HepG2 (cell line): ENCODE results near the gene SLC35F6. TPM values are rescaled to one million over a fixed set of nuclear protein-coding genes. Genes with fewer than 3 reads are reported as not detected.

Experiments
- ATAC-seq: fragments of 200-7000 bp; cut with Tn5 transposase; 3 replicates; pipeline ENCODE4 v1.9.1; 2020; ENCODE audit warnings: mild to moderate bottlenecking, moderate library complexity
- BruUV-seq: library from RNA; stranded (reverse); fragments of 400-500 nt; replicated peaks from 2 replicates; lab custom pipeline; 2021; lab: Mats Ljungman, UMichigan
- CTCF ChIA-PET: fragments of 300-600 bp; formaldehyde crosslinking; extraction: SDS; loops from one replicate; lab custom pipeline; 2021; ENCODE audit warnings: low total read pairs, inconsistent platforms, low intra/inter-chr PET ratio; lab: Yijun Ruan, JAX
- POLR2A ChIA-PET: fragments of 350-600 bp; sonication (Branson Sonifier 250); formaldehyde crosslinking; loops from one replicate; lab custom pipeline; 2020; ENCODE audit warnings: antibody characterized with exemption, inconsistent platforms; lab: Yijun Ruan, JAX
- DNase-seq: peaks from one replicate; pipeline ENCODE4 v3.0.0-alpha.2; 2015; ENCODE audit warnings: low spot score
- FAIRE-seq: peaks from 3 replicates; lab custom pipeline; 2011; peaks lifted over from hg19 to GRCh38; lab: Jason Lieb, UNC
- H2AFZ ChIP-seq: one replicate; pipeline ENCODE4 v1.6.1; 2011; ENCODE audit warnings: low read length, inconsistent platforms
- H3K27ac ChIP-seq: fragments of 300-600 bp; 3 replicates; pipeline ENCODE4 v1.8.0; 2011; ENCODE audit warnings: mixed run types, mild to moderate bottlenecking, mixed read lengths, low read length, inconsistent platforms; ENCODE audit not compliant: insufficient read depth; ENCODE audit errors: extremely low read length
- H3K27me3 ChIP-seq, 2 experiments: fragments of 200-600 bp in 1 of 2; 2 replicates in 1 of 2; 3 replicates in 1 of 2; pipeline versions ENCODE4 v1.6.0 to v1.8.0; 2011; ENCODE audit warnings: low read length in 2 of 2, mild to moderate bottlenecking in 2 of 2, moderate library complexity in 2 of 2, inconsistent platforms in 1 of 2; ENCODE audit not compliant: insufficient read depth in 2 of 2, control insufficient read depth in 1 of 2
- H3K36me3 ChIP-seq, 2 experiments: fragments of 200-600 bp in 1 of 2; replicated peaks in 1 of 2; 2 replicates in 1 of 2; 3 replicates in 1 of 2; pipeline versions ENCODE4 v1.5.1 to v1.8.0; 2011; ENCODE audit warnings: low read length in 2 of 2, inconsistent platforms in 1 of 2; ENCODE audit not compliant: insufficient read depth in 2 of 2, control insufficient read depth in 1 of 2
- H3K4me1 ChIP-seq: 2 replicates; pipeline ENCODE4 v1.5.1; 2012; ENCODE audit warnings: low read length, inconsistent platforms; ENCODE audit not compliant: insufficient read depth
- H3K4me2 ChIP-seq: 2 replicates; pipeline ENCODE4 v1.6.0; 2011; ENCODE audit warnings: low read depth, low read length, inconsistent platforms
- H3K4me3 ChIP-seq, 3 experiments: fragments of 200-600 bp in 1 of 3; sonication (generic), shearing (Covaris generic) in 1 of 3; replicated peaks in 1 of 3; 2 replicates each; pipeline ENCODE4 v1.5.1; 2011 to 2016; ENCODE audit warnings: low read length in 3 of 3, inconsistent platforms in 2 of 3, low read depth in 2 of 3, mild to moderate bottlenecking in 2 of 3, control low read depth in 1 of 3, mixed read lengths in 1 of 3; ENCODE audit not compliant: insufficient read depth in 1 of 3
- H3K79me2 ChIP-seq: one replicate; pipeline ENCODE4 v1.6.1; 2011; ENCODE audit warnings: low read length, inconsistent platforms; ENCODE audit not compliant: insufficient read depth
- H3K9ac ChIP-seq: 2 replicates; pipeline ENCODE4 v1.6.0; 2011; ENCODE audit warnings: mild to moderate bottlenecking, low read depth, low read length, inconsistent platforms; ENCODE audit not compliant: insufficient read depth
- H3K9me3 ChIP-seq: 2 replicates; pipeline ENCODE4 v1.5.1; 2012; ENCODE audit warnings: mild to moderate bottlenecking, low read length
- H4K20me1 ChIP-seq: 2 replicates; pipeline ENCODE4 v1.6.0; 2011; ENCODE audit warnings: inconsistent platforms, mild to moderate bottlenecking, low read length, moderate library complexity; ENCODE audit not compliant: insufficient read depth
- EEA1 ChIP-seq: sonication (generic); formaldehyde crosslinking; IDR thresholded peaks from 2 replicates; pipeline ENCODE4 v1.5.1; 2020; ENCODE audit warnings: mild to moderate bottlenecking, missing genetic modification reagents, borderline replicate concordance
- FOSL1 ChIP-seq: sonication (generic); formaldehyde crosslinking; IDR thresholded peaks from 2 replicates; pipeline ENCODE4 v1.9.0; 2021; ENCODE audit warnings: missing genetic modification reagents, borderline replicate concordance
- HDAC1 ChIP-seq: sonication (generic); formaldehyde crosslinking; IDR thresholded peaks from 2 replicates; pipeline ENCODE4 v1.5.1; 2020; ENCODE audit warnings: mild to moderate bottlenecking, missing genetic modification reagents
- HOXA3 ChIP-seq: sonication (generic); formaldehyde crosslinking; IDR thresholded peaks from 2 replicates; pipeline ENCODE4 v1.5.0; 2020; ENCODE audit warnings: missing genetic modification reagents
- MIER3 ChIP-seq: IDR thresholded peaks from 2 replicates; pipeline ENCODE4 v1.6.1; 2016; ENCODE audit warnings: missing compliant biosample characterization, borderline replicate concordance
- MTF2 ChIP-seq: sonication (generic); formaldehyde crosslinking; IDR thresholded peaks from 2 replicates; pipeline ENCODE4 v1.5.0; 2020; ENCODE audit warnings: missing genetic modification reagents, borderline replicate concordance
- PCBP2 ChIP-seq: fragments of 200-400 bp; formaldehyde crosslinking; optimal IDR thresholded peaks from 2 replicates; pipeline ENCODE3; 2018; ENCODE audit warnings: low read length, low read depth; ENCODE audit not compliant: poor library complexity, severe bottlenecking
- SALL2 ChIP-seq: sonication (generic); formaldehyde crosslinking; IDR thresholded peaks from 2 replicates; pipeline ENCODE4 v1.8.1; 2023; ENCODE audit warnings: mild to moderate bottlenecking, missing genetic modification reagents, inconsistent platforms
- TFDP2 ChIP-seq: sonication (generic); formaldehyde crosslinking; IDR thresholded peaks from 2 replicates; pipeline ENCODE4 v1.4.0; 2020; ENCODE audit warnings: missing genetic modification reagents
- ZBTB38 ChIP-seq: sonication (generic); formaldehyde crosslinking; IDR thresholded peaks from 2 replicates; pipeline ENCODE4 v1.5.1; 2020; ENCODE audit warnings: mild to moderate bottlenecking, missing genetic modification reagents
- ZBTB44 ChIP-seq: sonication (generic); formaldehyde crosslinking; IDR thresholded peaks from 2 replicates; pipeline ENCODE4 v1.4.0; 2020; ENCODE audit warnings: missing genetic modification reagents
- ZKSCAN1 ChIP-seq: fragments of 150-350 bp; IDR thresholded peaks from 2 replicates; pipeline ENCODE4 v1.6.1; 2014; ENCODE audit warnings: low read length
- ZKSCAN5 ChIP-seq: sonication (generic); formaldehyde crosslinking; IDR thresholded peaks from 2 replicates; pipeline ENCODE4 v1.5.1; 2020; ENCODE audit warnings: mild to moderate bottlenecking, missing genetic modification reagents
- ZNF160 ChIP-seq: sonication (generic); formaldehyde crosslinking; IDR thresholded peaks from 2 replicates; pipeline ENCODE4 v1.8.0; 2022; ENCODE audit warnings: mild to moderate bottlenecking, inconsistent platforms, missing genetic modification reagents
- ZNF75D ChIP-seq: sonication (generic); formaldehyde crosslinking; IDR thresholded peaks from 2 replicates; pipeline ENCODE4 v1.8.1; 2023; ENCODE audit warnings: missing genetic modification reagents, mild to moderate bottlenecking, borderline replicate concordance
- whole genome bisulfite sequencing: methylation state at CpG from one replicate; pipeline ENCODE4 v1.1.6; 2017; ENCODE audit warnings: low lambda C conversion rate; 5-methylcytosine and 5-hydroxymethylcytosine counted together
- in situ Hi-C: cut with HindIII; loops from 2 replicates; pipeline ENCODE4 v1.10.0; 2017; ENCODE audit warnings: low pct_unique_long_range_greater_than_20kb; ENCODE audit not compliant: extremely low pct_ligation_motif_present
- intact Hi-C: fragments of 100-400 bp; cut with micrococcal nuclease; formaldehyde crosslinking; loops from one replicate; pipeline ENCODE4 v1.10.0; 2022; ENCODE audit not compliant: unreplicated experiment
- polyA plus RNA-seq, 8 experiments: library from polyadenylated mRNA; depleted of rRNA in 3 of 8; stranded (reverse) in 7 of 8; unstranded in 1 of 8; fragments of >200 nt; fragmentation: Illumina TruSeq in 4 of 8; extraction: Trizol in 4 of 8; gene quantifications; 2 replicates each; pipeline versions ENCODE4 v1.2.1 to v1.2.3, GENCODE V29; 2011 to 2016; ENCODE audit warnings: low read depth in 4 of 8, missing spikeins in 1 of 8, mixed read lengths in 1 of 8; ENCODE audit not compliant: insufficient read depth in 1 of 8
- total RNA-seq, 5 experiments: library from RNA; depleted of rRNA; stranded (reverse); fragments of >200 nt; fragmentation: Illumina TruSeq; extraction: Trizol; gene quantifications; 2 replicates each; pipeline ENCODE4 v1.2.3, GENCODE V29; 2016; ENCODE audit warnings: low read depth in 1 of 5
- TF ChIP-seq, protein P1 (sequence below): sonication (generic); formaldehyde crosslinking; IDR thresholded peaks from 2 replicates; pipeline ENCODE4 v1.9.0; 2021; ENCODE audit warnings: missing genetic modification reagents, borderline replicate concordance
- TF ChIP-seq, protein P2 (sequence below): sonication (generic); formaldehyde crosslinking; IDR thresholded peaks from 2 replicates; pipeline ENCODE4 v1.8.0; 2022; ENCODE audit warnings: mild to moderate bottlenecking, missing genetic modification reagents; ENCODE audit not compliant: insufficient replicate concordance

Gene SLC35F6
- total and polyA plus RNA-seq, 2 of the 13 experiments (the other 11 are each of a cell fraction or from before 2014, with no cell fraction given) = 15.2 to 21.2 TPM

DNA sequence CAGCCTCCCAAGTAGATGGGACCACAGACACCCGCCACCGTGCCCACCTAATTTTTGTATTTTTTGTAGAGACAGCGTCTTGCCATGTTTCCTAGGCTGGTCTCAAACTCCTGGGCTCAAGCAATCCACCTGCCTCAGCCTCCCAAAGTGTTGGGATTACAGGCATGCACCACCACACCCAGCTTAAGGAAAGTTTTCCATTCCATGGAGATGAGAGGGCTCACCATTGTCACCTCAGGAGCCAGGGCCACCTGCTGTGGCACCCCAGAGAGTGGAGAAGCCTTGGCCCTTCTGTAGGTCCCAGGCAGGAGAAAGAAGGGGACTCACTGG is 4.6 kb downstream of the SLC35F6 start (continued):
- TF ChIP-seq PCBP2 = no peak
- no peak for TF ChIP-seq SALL2 (CRISPR knock-in tag)
- TF ChIP-seq EEA1 (CRISPR knock-in tag) = no peak
- TF ChIP-seq, protein P1, sequence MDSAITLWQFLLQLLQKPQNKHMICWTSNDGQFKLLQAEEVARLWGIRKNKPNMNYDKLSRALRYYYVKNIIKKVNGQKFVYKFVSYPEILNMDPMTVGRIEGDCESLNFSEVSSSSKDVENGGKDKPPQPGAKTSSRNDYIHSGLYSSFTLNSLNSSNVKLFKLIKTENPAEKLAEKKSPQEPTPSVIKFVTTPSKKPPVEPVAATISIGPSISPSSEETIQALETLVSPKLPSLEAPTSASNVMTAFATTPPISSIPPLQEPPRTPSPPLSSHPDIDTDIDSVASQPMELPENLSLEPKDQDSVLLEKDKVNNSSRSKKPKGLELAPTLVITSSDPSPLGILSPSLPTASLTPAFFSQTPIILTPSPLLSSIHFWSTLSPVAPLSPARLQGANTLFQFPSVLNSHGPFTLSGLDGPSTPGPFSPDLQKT (CRISPR knock-in tag) = no peak
- TF ChIP-seq ZKSCAN5 (CRISPR knock-in tag) = no peak

- peaks cover 3% of the 10 kb centered on the region; the same call in 1 of the 2 replicates for H4K20me1 ChIP-seq
- intact Hi-C loops = no loop called here
- H3K4me3 ChIP-seq = no peak overlapping the region
- peaks cover 43% of the 10 kb centered on the region for H3K4me1 ChIP-seq
- no peaks in the 10 kb centered on the region for H3K9me3 ChIP-seq
- in situ Hi-C loops = no loop called here
- peaks cover 1 to 5% of the 10 kb centered on the region in 2 experiments; a peak in 2 of 5 replicates for H3K36me3 ChIP-seq
- ChIA-PET POLR2A (no interaction called here), CTCF (no interaction called here)
- no peak overlapping the region for H2AFZ ChIP-seq
- H3K27me3 ChIP-seq = no peaks in the 10 kb centered on the region; a peak in 1 of 5 replicates
- WGBS = 91% methylated on average over 13 of the region's 14 CpGs
- FAIRE-seq (no peak), DNase-seq (no peak), ATAC-seq (no peak)
- peaks cover 28% of the 10 kb centered on the region for H3K79me2 ChIP-seq
- no peak overlapping the region for H3K9ac ChIP-seq
- H3K27ac ChIP-seq = no peak overlapping the region
- no peak overlapping the region for H3K4me2 ChIP-seq
- no TSS peak for BruUV-seq
- TF ChIP-seq FOSL1 (CRISPR knock-in tag) = no peak
- TF ChIP-seq HDAC1 (CRISPR knock-in tag) = no peak
- no peak for TF ChIP-seq MTF2 (CRISPR knock-in tag)
- TF ChIP-seq HOXA3 (CRISPR knock-in tag) = no peak
- TF ChIP-seq ZBTB38 (CRISPR knock-in tag) = 0 out of 2 replicates have a peak, but pooled peaks have one; percentile 56
- TF ChIP-seq MIER3 = no peak
- TF ChIP-seq ZNF75D (CRISPR knock-in tag) = no peak
- TF ChIP-seq TFDP2 = no peak
- TF ChIP-seq ZNF160 = no peak
- no peak for TF ChIP-seq ZBTB44 (CRISPR knock-in tag)
- TF ChIP-seq ZKSCAN1 = no peak
- TF ChIP-seq, protein P2, sequence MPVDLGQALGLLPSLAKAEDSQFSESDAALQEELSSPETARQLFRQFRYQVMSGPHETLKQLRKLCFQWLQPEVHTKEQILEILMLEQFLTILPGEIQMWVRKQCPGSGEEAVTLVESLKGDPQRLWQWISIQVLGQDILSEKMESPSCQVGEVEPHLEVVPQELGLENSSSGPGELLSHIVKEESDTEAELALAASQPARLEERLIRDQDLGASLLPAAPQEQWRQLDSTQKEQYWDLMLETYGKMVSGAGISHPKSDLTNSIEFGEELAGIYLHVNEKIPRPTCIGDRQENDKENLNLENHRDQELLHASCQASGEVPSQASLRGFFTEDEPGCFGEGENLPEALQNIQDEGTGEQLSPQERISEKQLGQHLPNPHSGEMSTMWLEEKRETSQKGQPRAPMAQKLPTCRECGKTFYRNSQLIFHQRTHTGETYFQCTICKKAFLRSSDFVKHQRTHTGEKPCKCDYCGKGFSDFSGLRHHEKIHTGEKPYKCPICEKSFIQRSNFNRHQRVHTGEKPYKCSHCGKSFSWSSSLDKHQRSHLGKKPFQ (CRISPR knock-in tag) = no peak
Observed at GRCh38 chr2:26769089-26769761, 5.1 kb downstream of the SLC35F6 start.
